HG03469 (cell line): ENCODE measurements around the gene TIMM23.
"Not testable (repeated sequence)": the region's sequence is repeated elsewhere in the genome, so short reads cannot be mapped to it uniquely, and the experiment has no call there.

Experiments used
- ATAC-seq: cut with Tn5 transposase; IDR thresholded peaks from one replicate; pipeline ENCODE4 v1.9.1; 2021; ENCODE audit warnings: mild to moderate bottlenecking, moderate library complexity, moderate number of reproducible peaks; ENCODE audit not compliant: unreplicated experiment

Gene TIMM23

GRCh38 chr10:45972106-45972812 is at the start of gene TIMM23:
TIMM23 (plus strand) TSS chr10:45972489; CDS start chr10:45972625, 136 bp downstream.
- ATAC-seq: peak; percentile 57

- not testable (repeated sequence) for ATAC-seq
These were observed 45.5 kb upstream of the TIMM23 start for GRCh38 chr10:45926790-45927189.

GRCh38 chr10:45931305-45931704 is 41.0 kb upstream of the TIMM23 start:
- not testable (repeated sequence) for ATAC-seq

GRCh38 chr10:45934788-45935187 is 37.5 kb upstream of the TIMM23 start:
- ATAC-seq: not testable (repeated sequence)

- ATAC-seq: not testable (repeated sequence)
These were observed 33.1 kb upstream of the TIMM23 start for GRCh38 chr10:45939176-45939697.

- not testable (repeated sequence) for ATAC-seq
These were observed 31.1 kb upstream of the TIMM23 start for GRCh38 chr10:45941196-45941595.

- ATAC-seq: not testable (repeated sequence)
These were observed 26.8 kb upstream of the TIMM23 start for GRCh38 chr10:45945476-45945875.

GRCh38 chr10:45947363-45947762 is 24.9 kb upstream of the TIMM23 start:
- ATAC-seq: not testable (repeated sequence)

- not testable (repeated sequence) for ATAC-seq
These were observed 23.5 kb upstream of the TIMM23 start for GRCh38 chr10:45948801-45949200.

GRCh38 chr10:45954367-45954766 is 17.9 kb upstream of the TIMM23 start:
- ATAC-seq: not testable (repeated sequence)

GRCh38 chr10:45956634-45957033 is 15.7 kb upstream of the TIMM23 start:
- ATAC-seq: not testable (repeated sequence)

GRCh38 chr10:45957928-45958327 is 14.4 kb upstream of the TIMM23 start:
- ATAC-seq: not testable (repeated sequence)

- not testable (repeated sequence) for ATAC-seq
These were observed 9.4 kb upstream of the TIMM23 start for GRCh38 chr10:45962686-45963452.

GRCh38 chr10:45971019-45971418 is 1.3 kb upstream of the TIMM23 start:
- not testable (repeated sequence) for ATAC-seq

GRCh38 chr10:45971742-45972105 is 565 bp upstream of the TIMM23 start:
- peak; percentile 27 for ATAC-seq

- not testable (repeated sequence) for ATAC-seq
These were observed 502 bp downstream of the TIMM23 start for GRCh38 chr10:45972813-45973169.

- not testable (repeated sequence) for ATAC-seq
These were observed 1.8 kb downstream of the TIMM23 start for GRCh38 chr10:45974041-45974440.

GRCh38 chr10:45978554-45978953 is 6.3 kb downstream of the TIMM23 start:
- peak; percentile 48 for ATAC-seq

- not testable (repeated sequence) for ATAC-seq
These were observed 9.1 kb downstream of the TIMM23 start for GRCh38 chr10:45981367-45981766.

GRCh38 chr10:45983538-45984186 is 11.4 kb downstream of the TIMM23 start:
- ATAC-seq: not testable (repeated sequence)

GRCh38 chr10:45984473-45984872 is 12.2 kb downstream of the TIMM23 start:
- not testable (repeated sequence) for ATAC-seq
